ENCODE results near the gene TENM4. TPM values are rescaled to one million over a fixed set of nuclear protein-coding genes. Genes with fewer than 3 reads are reported as not detected.

TENM4 gene
- total RNA-seq, 1 donor from 2014 or later: 50.7 TPM

DNA sequence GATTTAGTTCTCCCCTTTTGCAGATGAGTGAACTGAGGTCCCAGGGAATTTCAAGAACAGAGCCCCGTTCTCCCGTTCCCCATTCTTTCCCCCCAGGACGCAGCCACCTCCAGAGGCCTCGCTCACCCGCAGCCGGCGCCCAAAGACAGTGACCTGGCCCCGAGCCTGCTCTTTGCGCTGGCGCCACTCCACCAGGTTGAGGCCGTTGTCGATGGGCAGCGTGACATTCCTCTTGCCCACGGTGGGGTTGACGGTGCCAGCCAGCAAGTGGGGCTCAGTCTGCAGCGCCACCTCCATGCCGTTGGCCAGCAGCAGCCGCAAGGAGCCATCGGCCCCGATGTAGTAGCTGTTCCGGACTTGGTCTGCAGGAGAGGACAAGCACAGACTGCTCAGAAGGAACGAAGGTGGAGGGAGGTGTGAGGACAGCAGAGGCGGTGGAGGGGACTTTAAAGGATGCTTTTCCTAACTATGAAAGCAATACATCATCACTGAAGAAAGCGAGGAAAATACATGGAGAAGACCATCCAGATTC, 764.7 kb downstream of the TENM4 start:
- Mint-ChIP-seq H3K36me3 (ENCODE audit: unreplicated experiment) (peaks cover 12% of the 10 kb centered on the region), H3K27me3 (ENCODE audit: unreplicated experiment) (peaks cover 2% of the 10 kb centered on the region), H3K4me3 (ENCODE audit: unreplicated experiment) (no peak overlapping the region), H3K4me1 (ENCODE audit: low read depth, unreplicated experiment) (no peaks in the 10 kb centered on the region), H3K9me3 (ENCODE audit: unreplicated experiment) (no peaks in the 10 kb centered on the region), H3K27ac (ENCODE audit: unreplicated experiment) (no peak overlapping the region)
- TF ChIP-seq, protein P1, sequence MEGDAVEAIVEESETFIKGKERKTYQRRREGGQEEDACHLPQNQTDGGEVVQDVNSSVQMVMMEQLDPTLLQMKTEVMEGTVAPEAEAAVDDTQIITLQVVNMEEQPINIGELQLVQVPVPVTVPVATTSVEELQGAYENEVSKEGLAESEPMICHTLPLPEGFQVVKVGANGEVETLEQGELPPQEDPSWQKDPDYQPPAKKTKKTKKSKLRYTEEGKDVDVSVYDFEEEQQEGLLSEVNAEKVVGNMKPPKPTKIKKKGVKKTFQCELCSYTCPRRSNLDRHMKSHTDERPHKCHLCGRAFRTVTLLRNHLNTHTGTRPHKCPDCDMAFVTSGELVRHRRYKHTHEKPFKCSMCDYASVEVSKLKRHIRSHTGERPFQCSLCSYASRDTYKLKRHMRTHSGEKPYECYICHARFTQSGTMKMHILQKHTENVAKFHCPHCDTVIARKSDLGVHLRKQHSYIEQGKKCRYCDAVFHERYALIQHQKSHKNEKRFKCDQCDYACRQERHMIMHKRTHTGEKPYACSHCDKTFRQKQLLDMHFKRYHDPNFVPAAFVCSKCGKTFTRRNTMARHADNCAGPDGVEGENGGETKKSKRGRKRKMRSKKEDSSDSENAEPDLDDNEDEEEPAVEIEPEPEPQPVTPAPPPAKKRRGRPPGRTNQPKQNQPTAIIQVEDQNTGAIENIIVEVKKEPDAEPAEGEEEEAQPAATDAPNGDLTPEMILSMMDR (IDR thresholded peaks at IDR 0.05; ENCODE audit: partially characterized antibody, unreplicated experiment): no peak
- DNase-seq: no peak

DNA sequence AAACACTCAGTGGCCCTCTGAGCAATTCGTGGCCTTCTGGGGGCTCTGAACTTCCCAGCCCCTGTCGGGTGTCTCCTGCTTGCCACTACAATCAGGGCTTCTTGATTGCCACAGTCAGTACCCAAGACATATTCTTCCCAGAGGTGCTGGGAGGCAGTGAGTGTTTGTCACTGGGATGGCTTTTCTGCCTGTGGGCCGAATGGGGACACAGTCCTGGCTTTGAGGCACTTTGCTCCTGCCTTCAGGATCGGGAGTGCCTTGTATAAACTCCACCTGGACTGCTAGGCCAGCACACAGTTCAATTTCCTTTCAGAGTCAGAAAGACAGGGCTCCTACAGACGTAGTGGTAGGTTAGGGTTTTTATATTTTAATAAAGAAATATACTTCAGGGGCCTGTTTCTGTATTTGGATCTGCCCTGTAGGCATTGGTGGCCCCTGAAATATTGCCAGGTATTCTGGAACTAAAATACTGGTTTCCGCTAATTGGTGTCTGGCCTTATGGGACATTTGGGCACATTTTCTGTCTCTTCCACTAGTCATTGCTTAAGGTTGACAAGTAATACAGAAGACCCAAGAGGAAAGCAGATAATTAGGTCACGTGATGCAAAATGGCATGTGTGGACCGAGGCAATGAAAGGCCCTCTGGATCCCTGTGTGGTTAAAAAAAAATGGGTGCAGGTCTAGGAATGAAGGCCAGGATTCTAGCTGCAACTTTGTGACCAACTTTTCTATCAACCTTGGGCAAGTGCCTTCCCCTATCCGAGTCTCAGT, 767.8 kb downstream of the TENM4 start:
- Mint-ChIP-seq H3K36me3 (ENCODE audit: unreplicated experiment) (peaks cover 27% of the 10 kb centered on the region), H3K4me3 (ENCODE audit: unreplicated experiment) (no peak overlapping the region), H3K27me3 (ENCODE audit: unreplicated experiment) (peaks cover 2% of the 10 kb centered on the region), H3K9me3 (ENCODE audit: unreplicated experiment) (no peaks in the 10 kb centered on the region), H3K4me1 (ENCODE audit: low read depth, unreplicated experiment) (no peaks in the 10 kb centered on the region), H3K27ac (ENCODE audit: unreplicated experiment) (no peak overlapping the region)
- DNase-seq: no peak
- TF ChIP-seq, protein P1 (IDR thresholded peaks at IDR 0.05; ENCODE audit: partially characterized antibody, unreplicated experiment): no peak

DNA sequence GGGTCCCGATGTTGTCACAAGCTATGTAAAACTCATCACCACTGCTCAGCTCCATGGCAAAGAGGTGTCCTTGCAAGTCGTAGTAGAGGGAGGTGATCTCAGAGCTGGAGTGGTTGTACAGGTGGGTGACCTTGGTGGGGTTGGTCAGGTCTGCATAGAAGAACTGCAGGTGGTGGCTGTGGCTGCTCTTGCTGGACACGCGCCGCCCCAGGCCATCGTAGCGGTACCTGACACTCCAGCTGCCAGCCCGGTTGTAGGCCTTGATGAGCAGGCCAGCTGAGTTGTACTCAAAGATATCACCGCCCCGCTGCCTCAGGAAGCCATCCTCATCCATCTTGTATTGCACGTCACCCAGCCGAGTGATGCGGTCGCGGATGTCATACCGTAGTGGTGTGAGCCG, 771.6 kb downstream of the TENM4 start:
- TF ChIP-seq, protein P1 (IDR thresholded peaks at IDR 0.05; ENCODE audit: partially characterized antibody, unreplicated experiment): no peak
- peaks cover 27% of the 10 kb centered on the region for H3K36me3 Mint-ChIP-seq (ENCODE audit: unreplicated experiment)
- H3K27me3 Mint-ChIP-seq (ENCODE audit: unreplicated experiment): no peaks in the 10 kb centered on the region
- no peak for DNase-seq
- H3K4me1 Mint-ChIP-seq (ENCODE audit: low read depth, unreplicated experiment): no peaks in the 10 kb centered on the region
- H3K4me3 Mint-ChIP-seq (ENCODE audit: unreplicated experiment): no peak overlapping the region
- no peaks in the 10 kb centered on the region for H3K9me3 Mint-ChIP-seq (ENCODE audit: unreplicated experiment)
- H3K27ac Mint-ChIP-seq (ENCODE audit: unreplicated experiment): no peak overlapping the region

DNA sequence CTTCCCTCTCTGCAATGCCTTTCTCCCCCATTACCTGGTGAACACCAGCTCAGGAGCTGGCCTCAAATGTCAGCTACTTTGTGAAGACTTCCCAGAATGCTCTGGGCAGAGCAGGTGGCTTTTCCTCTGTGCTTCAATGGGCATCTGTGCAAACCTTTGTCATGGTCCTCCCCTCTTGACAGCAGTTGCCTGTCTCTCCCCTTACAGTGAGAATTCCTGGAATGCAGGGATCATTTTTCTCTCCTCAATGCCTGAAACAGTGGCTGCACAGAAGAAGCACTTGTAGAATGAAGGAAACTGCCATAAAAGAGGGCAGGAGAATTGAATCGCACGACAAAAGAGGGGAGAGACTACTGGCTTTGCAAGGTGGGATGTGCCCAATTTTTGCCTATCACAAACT, 773.4 kb downstream of the TENM4 start:
- no peak for DNase-seq

More for the DNA sequence above, 773.4 kb downstream of the TENM4 start:
- Mint-ChIP-seq H3K9me3 (ENCODE audit: unreplicated experiment) (peaks cover 3% of the 10 kb centered on the region), H3K4me1 (ENCODE audit: low read depth, unreplicated experiment) (no peaks in the 10 kb centered on the region), H3K27me3 (ENCODE audit: unreplicated experiment) (peaks cover 2% of the 10 kb centered on the region), H3K36me3 (ENCODE audit: unreplicated experiment) (peaks cover 24% of the 10 kb centered on the region), H3K4me3 (ENCODE audit: unreplicated experiment) (no peak overlapping the region), H3K27ac (ENCODE audit: unreplicated experiment) (no peak overlapping the region)
- TF ChIP-seq, protein P1 (IDR thresholded peaks at IDR 0.05; ENCODE audit: partially characterized antibody, unreplicated experiment): no peak
